GM12801 (cell line): ENCODE data around the gene MYO1F.
A peak's percentile ranks its signal among the peaks of the same experiment; 100 is the strongest.

Source experiments
- TF ChIP-seq, protein P1 (sequence below): IDR thresholded peaks from one replicate; pipeline ENCODE4 v1.5.1; 2011; ENCODE audit warnings: control low read depth; ENCODE audit not compliant: insufficient read length; ENCODE audit errors: extremely low read depth

MYO1F gene

GRCh38 chr19:8593931-8594330, 16.7 kb upstream of the MYO1F start:
- TF ChIP-seq, protein P1, sequence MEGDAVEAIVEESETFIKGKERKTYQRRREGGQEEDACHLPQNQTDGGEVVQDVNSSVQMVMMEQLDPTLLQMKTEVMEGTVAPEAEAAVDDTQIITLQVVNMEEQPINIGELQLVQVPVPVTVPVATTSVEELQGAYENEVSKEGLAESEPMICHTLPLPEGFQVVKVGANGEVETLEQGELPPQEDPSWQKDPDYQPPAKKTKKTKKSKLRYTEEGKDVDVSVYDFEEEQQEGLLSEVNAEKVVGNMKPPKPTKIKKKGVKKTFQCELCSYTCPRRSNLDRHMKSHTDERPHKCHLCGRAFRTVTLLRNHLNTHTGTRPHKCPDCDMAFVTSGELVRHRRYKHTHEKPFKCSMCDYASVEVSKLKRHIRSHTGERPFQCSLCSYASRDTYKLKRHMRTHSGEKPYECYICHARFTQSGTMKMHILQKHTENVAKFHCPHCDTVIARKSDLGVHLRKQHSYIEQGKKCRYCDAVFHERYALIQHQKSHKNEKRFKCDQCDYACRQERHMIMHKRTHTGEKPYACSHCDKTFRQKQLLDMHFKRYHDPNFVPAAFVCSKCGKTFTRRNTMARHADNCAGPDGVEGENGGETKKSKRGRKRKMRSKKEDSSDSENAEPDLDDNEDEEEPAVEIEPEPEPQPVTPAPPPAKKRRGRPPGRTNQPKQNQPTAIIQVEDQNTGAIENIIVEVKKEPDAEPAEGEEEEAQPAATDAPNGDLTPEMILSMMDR: no peak

DNA sequence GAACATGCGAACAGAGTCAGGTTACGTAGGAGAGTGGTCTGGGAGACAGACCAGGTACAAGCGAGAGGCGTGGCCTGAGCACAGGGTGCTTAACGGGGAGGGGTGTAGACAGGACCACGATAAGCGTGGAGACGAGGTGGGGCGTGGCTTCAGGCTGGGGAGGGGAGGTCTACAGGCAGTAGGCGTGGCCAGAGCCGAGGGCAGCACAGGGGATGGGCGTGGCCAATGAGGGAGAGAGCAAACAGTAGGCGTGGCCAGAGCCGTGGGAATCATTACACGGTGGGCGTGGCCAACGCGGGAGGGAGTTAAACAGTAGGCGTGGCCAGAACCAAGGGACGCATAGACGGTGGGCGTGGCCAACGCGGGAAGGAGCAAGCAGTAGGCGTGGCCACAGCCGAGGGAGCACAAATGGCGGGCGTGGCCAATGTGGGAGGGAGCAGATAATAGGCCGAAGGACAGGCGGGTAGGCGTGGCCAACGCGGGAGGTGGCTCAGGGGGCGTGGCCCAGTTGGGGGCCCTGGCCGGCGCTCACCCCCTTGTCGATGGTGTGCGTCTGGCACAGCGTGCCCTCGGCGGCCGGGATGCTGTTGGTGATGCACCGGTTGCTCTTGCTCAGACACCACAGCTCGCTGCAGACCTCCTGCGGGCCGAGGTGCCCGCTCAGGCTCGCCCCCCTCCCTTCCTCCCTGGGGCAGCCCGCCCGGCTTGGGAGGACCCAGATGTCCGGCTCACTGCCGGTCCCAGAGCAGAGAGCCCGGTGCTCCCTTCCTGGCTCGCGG, 15.2 kb upstream of the MYO1F start:
- TF ChIP-seq, protein P1: no peak

- TF ChIP-seq, protein P1: no peak
These were observed 12.0 kb upstream of the MYO1F start for GRCh38 chr19:8589177-8589714.

- TF ChIP-seq, protein P1: no peak
These were observed 8.9 kb upstream of the MYO1F start for GRCh38 chr19:8585894-8586750.

GRCh38 chr19:8584965-8585893, 8.0 kb upstream of the MYO1F start:
- TF ChIP-seq, protein P1: no peak

DNA sequence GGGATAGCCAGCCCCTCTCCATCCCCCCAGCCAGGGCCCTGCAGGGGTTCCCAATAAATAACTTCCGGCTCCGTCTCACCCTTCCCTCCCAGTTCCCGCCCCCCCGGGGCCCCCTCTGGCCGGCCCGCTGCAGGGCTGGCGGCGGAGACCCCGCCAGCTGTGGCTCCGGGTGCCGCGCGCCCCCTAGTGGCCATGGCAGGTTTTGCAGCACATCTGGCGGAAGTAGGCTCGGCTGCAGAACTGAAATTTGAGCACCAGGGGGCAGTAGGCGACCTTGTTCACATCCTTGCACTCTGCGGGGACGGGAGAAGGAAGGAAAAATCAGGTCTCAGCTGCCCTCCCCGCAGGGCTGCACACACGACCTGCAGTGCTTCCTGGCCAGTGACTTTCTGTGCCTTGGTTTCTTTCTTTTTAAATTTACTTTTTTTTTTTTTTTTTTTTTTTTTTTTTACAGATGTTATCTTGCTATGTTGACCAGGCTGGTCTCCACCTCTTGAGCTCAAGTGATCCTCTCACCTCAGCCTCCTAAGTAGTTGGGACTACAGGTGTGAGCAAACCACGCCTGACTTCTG, 3.6 kb upstream of the MYO1F start:
- TF ChIP-seq, protein P1: peak; percentile 24
